SK-N-SH treated with all-trans-retinoic acid at 6 μM for 48 hours (cell line): ENCODE measurements around the gene EIF4H.

Experiments
- ATAC-seq: fragments of 200-7000 bp; cut with Tn5 transposase; 3 replicates; pipeline ENCODE4 v1.9.1; 2020; ENCODE audit warnings: mild to moderate bottlenecking, moderate library complexity
- ARNTL ChIP-seq: fragments of 450-650 bp; formaldehyde crosslinking; IDR thresholded peaks from 2 replicates; pipeline ENCODE4 v1.5.0; 2020; ENCODE audit warnings: low read depth, mild to moderate bottlenecking, moderate library complexity, borderline replicate concordance
- BACH2 ChIP-seq: fragments of 250-450 bp; sonication (Bioruptor Pico); IDR thresholded peaks from 2 replicates; pipeline ENCODE4 v1.9.0; 2021; ENCODE audit warnings: mild to moderate bottlenecking, borderline replicate concordance
- CREB5 ChIP-seq: fragments of 250-450 bp; sonication (Bioruptor Pico); IDR thresholded peaks from 2 replicates; pipeline ENCODE4 v1.5.1; 2020; ENCODE audit warnings: low read depth, mild to moderate bottlenecking, moderate library complexity
- CSDC2 ChIP-seq: fragments of 250-450 bp; sonication (Bioruptor Pico); IDR thresholded peaks from 2 replicates; pipeline ENCODE4 v1.5.0; 2020; ENCODE audit warnings: mild to moderate bottlenecking, moderate library complexity
- ESRRG ChIP-seq: fragments of 250-450 bp; sonication (Bioruptor Pico); IDR thresholded peaks from 2 replicates; pipeline ENCODE4 v1.6.1; 2021; ENCODE audit warnings: mild to moderate bottlenecking
- GLIS3 ChIP-seq: fragments of 250-450 bp; sonication (Bioruptor Pico); IDR thresholded peaks from 2 replicates; pipeline ENCODE4 v1.5.0; 2020; ENCODE audit warnings: mild to moderate bottlenecking, moderate library complexity
- ISL1 ChIP-seq: fragments of 250-450 bp; sonication (Bioruptor Pico); IDR thresholded peaks from 2 replicates; pipeline ENCODE4 v2.1.2; 2022; ENCODE audit warnings: mild to moderate bottlenecking, moderate library complexity
- OSR1 ChIP-seq: fragments of 250-450 bp; sonication (Bioruptor Pico); IDR thresholded peaks from 2 replicates; pipeline ENCODE4 v1.8.0; 2022; ENCODE audit warnings: moderate library complexity, mild to moderate bottlenecking, inconsistent platforms
- PATZ1 ChIP-seq: fragments of 250-450 bp; sonication (Bioruptor Pico); IDR thresholded peaks from 2 replicates; pipeline ENCODE4 v1.8.0; 2020; ENCODE audit warnings: mild to moderate bottlenecking, moderate library complexity, borderline replicate concordance
- POU6F1 ChIP-seq: fragments of 250-450 bp; sonication (Bioruptor Pico); IDR thresholded peaks from 2 replicates; pipeline ENCODE4 v1.8.0; 2021; ENCODE audit warnings: low read depth, mild to moderate bottlenecking, moderate library complexity, borderline replicate concordance
- PPARA ChIP-seq: fragments of 250-450 bp; sonication (Bioruptor Pico); IDR thresholded peaks from 2 replicates; pipeline ENCODE4 v1.5.0; 2020; ENCODE audit warnings: mild to moderate bottlenecking, borderline replicate concordance
- SNAI2 ChIP-seq: fragments of 250-450 bp; sonication (Bioruptor Pico); IDR thresholded peaks from 2 replicates; pipeline ENCODE4 v1.5.0; 2020; ENCODE audit warnings: mild to moderate bottlenecking, moderate library complexity
- TCF4 ChIP-seq: fragments of 250-450 bp; sonication (Bioruptor Pico); IDR thresholded peaks from 2 replicates; pipeline ENCODE4 v1.8.0; 2021; ENCODE audit warnings: mild to moderate bottlenecking, moderate library complexity, borderline replicate concordance
- TOX ChIP-seq: fragments of 250-450 bp; sonication (Bioruptor Pico); IDR thresholded peaks from 2 replicates; pipeline ENCODE4 v1.8.0; 2021; ENCODE audit warnings: mild to moderate bottlenecking, moderate library complexity, borderline replicate concordance
- TSHZ2 ChIP-seq: fragments of 250-450 bp; sonication (Bioruptor Pico); IDR thresholded peaks from 2 replicates; pipeline ENCODE4 v1.5.0; 2020; ENCODE audit warnings: mild to moderate bottlenecking, moderate library complexity
- ZC3H10 ChIP-seq: fragments of 250-450 bp; sonication (Bioruptor Pico); IDR thresholded peaks from 2 replicates; pipeline ENCODE4 v1.5.1; 2021; ENCODE audit warnings: mild to moderate bottlenecking, moderate library complexity
- ZFP3 ChIP-seq: fragments of 250-450 bp; sonication (Bioruptor Pico); IDR thresholded peaks from 2 replicates; pipeline ENCODE4 v1.5.0; 2020; ENCODE audit warnings: mild to moderate bottlenecking, moderate library complexity
- ZFP30 ChIP-seq: fragments of 450-650 bp; formaldehyde crosslinking; IDR thresholded peaks from 2 replicates; pipeline ENCODE4 v1.5.0; 2022; ENCODE audit warnings: mild to moderate bottlenecking, moderate library complexity
- ZNF565 ChIP-seq: fragments of 450-650 bp; formaldehyde crosslinking; conservative IDR thresholded peaks from 2 replicates; pipeline ENCODE4 v1.5.0; 2020; ENCODE audit warnings: low read depth, mild to moderate bottlenecking, moderate library complexity
- ZNF70 ChIP-seq: fragments of 450-650 bp; formaldehyde crosslinking; IDR thresholded peaks from 2 replicates; pipeline ENCODE4 v1.5.0; 2020; ENCODE audit warnings: mild to moderate bottlenecking, moderate library complexity
- ZNF8 ChIP-seq: fragments of 450-650 bp; formaldehyde crosslinking; IDR thresholded peaks from 2 replicates; pipeline ENCODE4 v1.5.0; 2020; ENCODE audit warnings: mild to moderate bottlenecking, moderate library complexity
- TF ChIP-seq, protein P1 (sequence below): fragments of 250-450 bp; sonication (Bioruptor Pico); IDR thresholded peaks from 2 replicates; pipeline ENCODE4 v1.5.1; 2021; ENCODE audit warnings: mild to moderate bottlenecking, moderate library complexity

The EIF4H gene

GRCh38 chr7:74216361-74216761 is 42.2 kb downstream of the EIF4H start:
- ATAC-seq, result no peak
- TF ChIP-seq ESRRG (CRISPR knock-in tag) (no peak), OSR1 (CRISPR knock-in tag) (no peak), ZNF8 (CRISPR knock-in tag) (no peak), ZFP30 (CRISPR knock-in tag) (no peak), ISL1 (CRISPR knock-in tag) (no peak), GLIS3 (CRISPR knock-in tag) (no peak), PATZ1 (CRISPR knock-in tag) (no peak)
- TF ChIP-seq, all 23 proteins: peak for 0

GRCh38 chr7:74217455-74218342 is 43.5 kb downstream of the EIF4H start:
- ATAC-seq, result no peak
- TF ChIP-seq CSDC2 (no peak), TCF4 (CRISPR knock-in tag) (no peak), ISL1 (CRISPR knock-in tag) (no peak), CREB5 (CRISPR knock-in tag) (no peak), ZNF565 (no peak), PPARA (CRISPR knock-in tag) (no peak), BACH2 (CRISPR knock-in tag) (no peak), ZNF8 (CRISPR knock-in tag) (no peak), ZNF70 (CRISPR knock-in tag) (no peak), ARNTL (no peak), TOX (no peak), ZC3H10 (CRISPR knock-in tag) (no peak), ZFP3 (CRISPR knock-in tag) (no peak), ZFP30 (CRISPR knock-in tag) (no peak), TSHZ2 (no peak), ESRRG (CRISPR knock-in tag) (no peak), POU6F1 (CRISPR knock-in tag) (no peak), PATZ1 (CRISPR knock-in tag) (no peak), SNAI2 (no peak)

DNA sequence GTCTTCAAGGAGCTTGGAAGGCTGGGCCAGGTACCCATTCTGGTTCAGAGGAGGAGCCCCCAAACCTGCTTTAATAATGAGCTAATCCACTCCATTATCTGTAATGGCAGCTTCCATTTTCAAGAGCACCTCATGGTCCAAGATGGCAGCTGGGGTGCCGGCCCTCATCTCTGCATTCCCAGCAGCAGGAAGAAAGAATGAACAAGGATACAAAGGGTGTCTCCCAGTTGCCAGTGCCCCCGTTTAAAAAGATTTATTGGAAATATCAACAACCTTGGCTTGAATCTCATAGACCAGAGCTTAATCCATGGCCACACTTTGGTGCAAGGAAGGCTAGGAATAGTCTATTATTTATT is 44.2 kb downstream of the EIF4H start:
- no peak for ATAC-seq
- TF ChIP-seq ARNTL (no peak), ZC3H10 (CRISPR knock-in tag) (no peak), SNAI2 (no peak), POU6F1 (CRISPR knock-in tag) (no peak), ZFP3 (CRISPR knock-in tag) (no peak), ISL1 (CRISPR knock-in tag) (no peak), CSDC2 (no peak)
- TF ChIP-seq, protein P1, sequence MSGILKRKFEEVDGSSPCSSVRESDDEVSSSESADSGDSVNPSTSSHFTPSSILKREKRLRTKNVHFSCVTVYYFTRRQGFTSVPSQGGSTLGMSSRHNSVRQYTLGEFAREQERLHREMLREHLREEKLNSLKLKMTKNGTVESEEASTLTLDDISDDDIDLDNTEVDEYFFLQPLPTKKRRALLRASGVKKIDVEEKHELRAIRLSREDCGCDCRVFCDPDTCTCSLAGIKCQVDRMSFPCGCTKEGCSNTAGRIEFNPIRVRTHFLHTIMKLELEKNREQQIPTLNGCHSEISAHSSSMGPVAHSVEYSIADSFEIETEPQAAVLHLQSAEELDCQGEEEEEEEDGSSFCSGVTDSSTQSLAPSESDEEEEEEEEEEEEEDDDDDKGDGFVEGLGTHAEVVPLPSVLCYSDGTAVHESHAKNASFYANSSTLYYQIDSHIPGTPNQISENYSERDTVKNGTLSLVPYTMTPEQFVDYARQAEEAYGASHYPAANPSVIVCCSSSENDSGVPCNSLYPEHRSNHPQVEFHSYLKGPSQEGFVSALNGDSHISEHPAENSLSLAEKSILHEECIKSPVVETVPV, result no peak
